HL-60 (cell line): Measurements from ENCODE around the gene NDUFB2.

Source experiments
- GABPA ChIP-seq: IDR thresholded peaks from 2 replicates; pipeline ENCODE4 v1.6.1; 2012; ENCODE audit warnings: low read depth
- POLR2AphosphoS5 ChIP-seq: IDR thresholded peaks from 2 replicates; pipeline ENCODE4 v1.6.1; 2012; ENCODE audit warnings: low read depth
- SPI1 ChIP-seq: IDR thresholded peaks from 2 replicates; pipeline ENCODE4 v1.6.1; 2012; ENCODE audit warnings: low read depth, mild to moderate bottlenecking, borderline replicate concordance
- TF ChIP-seq, protein P1 (sequence below): IDR thresholded peaks from one replicate; pipeline ENCODE4 v1.5.1; 2011; ENCODE audit warnings: low read length, control low read depth, inconsistent platforms; ENCODE audit not compliant: insufficient read depth
- TF ChIP-seq, protein P2 (sequence below): IDR thresholded peaks from 2 replicates; pipeline ENCODE4 v1.6.1; 2012; ENCODE audit warnings: low read depth; ENCODE audit not compliant: insufficient replicate concordance

DNA sequence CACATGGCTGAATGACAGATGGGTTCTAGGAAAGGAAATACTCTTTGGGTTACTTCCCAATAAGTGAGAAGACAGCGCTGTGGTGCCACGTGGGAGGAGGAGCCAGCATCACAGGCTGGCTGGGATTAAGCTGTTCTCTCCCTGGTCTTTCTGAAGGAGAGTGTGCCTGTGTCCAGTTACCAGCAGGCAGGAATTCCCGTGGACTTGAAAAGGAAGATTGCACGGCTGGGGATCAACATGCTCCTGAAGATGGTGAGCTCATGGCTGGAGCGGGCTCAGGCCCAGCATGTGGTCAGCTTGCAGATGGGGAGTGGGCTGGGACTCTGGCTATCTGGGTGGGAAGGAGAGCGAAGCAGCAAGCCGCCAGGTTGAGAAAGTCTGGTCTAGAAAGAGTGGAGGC, 15.6 kb upstream of the NDUFB2 start:
- TF ChIP-seq, protein P1, sequence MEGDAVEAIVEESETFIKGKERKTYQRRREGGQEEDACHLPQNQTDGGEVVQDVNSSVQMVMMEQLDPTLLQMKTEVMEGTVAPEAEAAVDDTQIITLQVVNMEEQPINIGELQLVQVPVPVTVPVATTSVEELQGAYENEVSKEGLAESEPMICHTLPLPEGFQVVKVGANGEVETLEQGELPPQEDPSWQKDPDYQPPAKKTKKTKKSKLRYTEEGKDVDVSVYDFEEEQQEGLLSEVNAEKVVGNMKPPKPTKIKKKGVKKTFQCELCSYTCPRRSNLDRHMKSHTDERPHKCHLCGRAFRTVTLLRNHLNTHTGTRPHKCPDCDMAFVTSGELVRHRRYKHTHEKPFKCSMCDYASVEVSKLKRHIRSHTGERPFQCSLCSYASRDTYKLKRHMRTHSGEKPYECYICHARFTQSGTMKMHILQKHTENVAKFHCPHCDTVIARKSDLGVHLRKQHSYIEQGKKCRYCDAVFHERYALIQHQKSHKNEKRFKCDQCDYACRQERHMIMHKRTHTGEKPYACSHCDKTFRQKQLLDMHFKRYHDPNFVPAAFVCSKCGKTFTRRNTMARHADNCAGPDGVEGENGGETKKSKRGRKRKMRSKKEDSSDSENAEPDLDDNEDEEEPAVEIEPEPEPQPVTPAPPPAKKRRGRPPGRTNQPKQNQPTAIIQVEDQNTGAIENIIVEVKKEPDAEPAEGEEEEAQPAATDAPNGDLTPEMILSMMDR, result no peak
- TF ChIP-seq POLR2AphosphoS5 (no peak), GABPA (no peak), SPI1 (no peak)
- TF ChIP-seq, protein P2, sequence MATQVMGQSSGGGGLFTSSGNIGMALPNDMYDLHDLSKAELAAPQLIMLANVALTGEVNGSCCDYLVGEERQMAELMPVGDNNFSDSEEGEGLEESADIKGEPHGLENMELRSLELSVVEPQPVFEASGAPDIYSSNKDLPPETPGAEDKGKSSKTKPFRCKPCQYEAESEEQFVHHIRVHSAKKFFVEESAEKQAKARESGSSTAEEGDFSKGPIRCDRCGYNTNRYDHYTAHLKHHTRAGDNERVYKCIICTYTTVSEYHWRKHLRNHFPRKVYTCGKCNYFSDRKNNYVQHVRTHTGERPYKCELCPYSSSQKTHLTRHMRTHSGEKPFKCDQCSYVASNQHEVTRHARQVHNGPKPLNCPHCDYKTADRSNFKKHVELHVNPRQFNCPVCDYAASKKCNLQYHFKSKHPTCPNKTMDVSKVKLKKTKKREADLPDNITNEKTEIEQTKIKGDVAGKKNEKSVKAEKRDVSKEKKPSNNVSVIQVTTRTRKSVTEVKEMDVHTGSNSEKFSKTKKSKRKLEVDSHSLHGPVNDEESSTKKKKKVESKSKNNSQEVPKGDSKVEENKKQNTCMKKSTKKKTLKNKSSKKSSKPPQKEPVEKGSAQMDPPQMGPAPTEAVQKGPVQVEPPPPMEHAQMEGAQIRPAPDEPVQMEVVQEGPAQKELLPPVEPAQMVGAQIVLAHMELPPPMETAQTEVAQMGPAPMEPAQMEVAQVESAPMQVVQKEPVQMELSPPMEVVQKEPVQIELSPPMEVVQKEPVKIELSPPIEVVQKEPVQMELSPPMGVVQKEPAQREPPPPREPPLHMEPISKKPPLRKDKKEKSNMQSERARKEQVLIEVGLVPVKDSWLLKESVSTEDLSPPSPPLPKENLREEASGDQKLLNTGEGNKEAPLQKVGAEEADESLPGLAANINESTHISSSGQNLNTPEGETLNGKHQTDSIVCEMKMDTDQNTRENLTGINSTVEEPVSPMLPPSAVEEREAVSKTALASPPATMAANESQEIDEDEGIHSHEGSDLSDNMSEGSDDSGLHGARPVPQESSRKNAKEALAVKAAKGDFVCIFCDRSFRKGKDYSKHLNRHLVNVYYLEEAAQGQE, result no peak
